GM18909 (cell line): ENCODE data around the gene APOB.

Experiments used
- ATAC-seq: cut with Tn5 transposase; IDR thresholded peaks from one replicate; pipeline ENCODE4 v1.9.1; 2021; ENCODE audit warnings: mild to moderate bottlenecking; ENCODE audit not compliant: unreplicated experiment, poor library complexity

Gene APOB

DNA sequence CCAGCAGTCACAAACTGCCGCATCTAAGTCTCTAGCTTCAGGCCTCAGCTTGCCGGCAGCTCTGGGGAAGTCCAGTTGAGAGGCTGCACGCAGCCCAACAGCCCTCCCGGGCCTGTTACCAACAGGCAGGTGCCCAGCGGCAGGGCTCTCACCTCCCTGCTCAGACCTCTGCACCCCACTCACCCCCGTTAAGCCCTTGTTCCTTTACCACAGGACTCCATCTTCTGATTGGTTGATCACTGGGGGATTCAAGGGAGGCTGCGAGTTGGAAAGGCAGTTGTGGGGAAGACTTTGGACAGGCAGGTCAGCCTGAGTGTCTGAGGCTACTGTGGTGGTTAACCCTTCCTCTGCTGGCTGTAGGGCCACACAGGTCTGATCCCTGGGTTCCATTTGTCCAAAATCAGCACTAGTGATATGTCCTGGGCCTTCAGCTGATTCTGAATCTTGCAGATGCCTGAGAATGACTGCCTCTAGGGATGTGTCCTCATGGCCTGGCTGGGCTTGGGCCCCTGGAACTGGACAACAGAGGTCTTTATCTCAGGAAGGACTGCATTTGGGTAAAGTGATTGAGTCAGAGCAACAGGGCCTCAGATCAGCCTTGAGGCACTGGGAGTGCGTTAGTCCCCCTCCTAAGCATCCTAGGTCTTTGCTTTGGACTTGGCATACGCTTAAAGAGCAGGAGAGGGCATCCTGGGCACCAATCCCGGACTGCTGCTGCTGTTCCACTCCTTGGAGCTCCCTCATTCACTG is 88.4 kb downstream of the APOB start:
- ATAC-seq: no peak

DNA sequence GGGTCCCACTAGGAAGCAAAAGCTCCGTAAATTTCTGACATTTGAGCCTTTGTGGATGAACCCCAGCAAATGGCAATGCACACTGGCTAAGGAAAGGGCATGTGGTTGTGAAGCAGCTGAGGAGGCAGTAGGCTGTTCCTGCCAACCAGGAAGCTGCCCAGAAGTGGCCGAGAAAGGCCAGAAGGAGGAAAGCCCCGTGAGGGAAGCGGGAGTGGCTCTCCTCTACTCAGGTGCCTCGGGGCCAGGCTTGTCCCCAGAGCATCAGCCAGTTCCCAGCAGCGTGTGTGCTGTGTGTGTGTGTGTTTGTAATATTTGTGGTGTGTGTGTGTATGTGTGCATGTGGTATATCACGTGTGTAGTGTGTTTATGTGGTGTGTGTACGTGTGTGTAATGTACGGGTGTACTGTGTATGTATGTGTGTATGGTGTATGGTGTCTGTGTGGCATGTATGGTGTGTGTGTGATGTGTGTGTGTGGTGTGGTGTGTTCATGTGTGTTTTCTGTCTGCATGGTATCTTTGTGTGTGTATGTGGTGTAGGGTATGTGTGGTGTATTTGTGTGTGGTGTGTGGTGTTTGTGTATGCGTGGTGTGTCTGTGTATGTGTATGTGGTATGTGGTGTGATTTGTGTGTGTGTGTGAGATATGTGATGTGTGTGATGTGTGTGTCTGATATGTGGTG is 90.6 kb downstream of the APOB start:
- no peak for ATAC-seq
